Mesendoderm (in vitro differentiated cells): ENCODE results near the gene YBX2.
A peak's percentile ranks its signal among the peaks of the same experiment; 100 is the strongest.

Source experiments
- DNase-seq: peaks from one replicate; pipeline ENCODE4 v3.0.0; 2013
- H2AK5ac ChIP-seq: 2 replicates; pipeline ENCODE4 v1.6.1; 2013; ENCODE audit warnings: low read length, inconsistent platforms
- H2BK120ac ChIP-seq: 2 replicates; pipeline ENCODE4 v1.6.1; 2013; ENCODE audit warnings: low read depth, mild to moderate bottlenecking, low read length, moderate library complexity, mixed read lengths
- H2BK15ac ChIP-seq: replicated peaks from 2 replicates; pipeline ENCODE4 v1.6.1; 2013; ENCODE audit warnings: low read depth, mild to moderate bottlenecking, moderate library complexity
- H2BK5ac ChIP-seq: 2 replicates; pipeline ENCODE4 v1.6.1; 2013; ENCODE audit warnings: low read length, inconsistent platforms
- H3K18ac ChIP-seq: 2 replicates; pipeline ENCODE4 v1.6.1; 2013; ENCODE audit warnings: mild to moderate bottlenecking, low read length, mixed read lengths
- H3K23ac ChIP-seq: one replicate; pipeline ENCODE4 v1.6.1; 2013; ENCODE audit warnings: low read length
- H3K27ac ChIP-seq: 2 replicates; pipeline ENCODE4 v1.5.1; 2013; ENCODE audit warnings: low read depth, mild to moderate bottlenecking, inconsistent platforms, low read length, moderate library complexity
- H3K27me3 ChIP-seq: 2 replicates; pipeline ENCODE4 v1.6.1; 2013; ENCODE audit warnings: low read length, control low read depth, mild to moderate bottlenecking, inconsistent platforms; ENCODE audit not compliant: insufficient read depth, poor library complexity
- H3K36me3 ChIP-seq: 2 replicates; pipeline ENCODE4 v1.6.1; 2013; ENCODE audit warnings: low read length, inconsistent platforms; ENCODE audit not compliant: control insufficient read depth, insufficient read depth
- H3K4ac ChIP-seq: one replicate; pipeline ENCODE4 v1.6.1; 2013; ENCODE audit warnings: low read depth, mild to moderate bottlenecking, low read length, moderate library complexity
- H3K4me1 ChIP-seq: 2 replicates; pipeline ENCODE4 v1.6.1; 2013; ENCODE audit warnings: low read depth, low read length, inconsistent platforms; ENCODE audit not compliant: control insufficient read depth
- H3K4me2 ChIP-seq: 2 replicates; pipeline ENCODE4 v1.6.1; 2013; ENCODE audit warnings: low read length
- H3K4me3 ChIP-seq: 2 replicates; pipeline ENCODE4 v1.5.1; 2013; ENCODE audit warnings: mild to moderate bottlenecking, low read length
- H3K56ac ChIP-seq: one replicate; pipeline ENCODE4 v1.6.1; 2013; ENCODE audit warnings: low read length
- H3K79me1 ChIP-seq: 2 replicates; pipeline ENCODE4 v1.6.1; 2013; ENCODE audit warnings: low read length, inconsistent platforms
- H3K79me2 ChIP-seq: 2 replicates; pipeline ENCODE4 v1.6.1; 2013; ENCODE audit warnings: mild to moderate bottlenecking, low read length; ENCODE audit not compliant: control insufficient read depth, insufficient read depth
- H3K9ac ChIP-seq: 2 replicates; pipeline ENCODE4 v1.6.1; 2013; ENCODE audit warnings: low read length, inconsistent platforms
- H4K5ac ChIP-seq: one replicate; pipeline ENCODE4 v1.6.1; 2013; ENCODE audit warnings: low read length
- H4K8ac ChIP-seq: one replicate; pipeline ENCODE4 v1.6.1; 2013; ENCODE audit warnings: low read depth, mild to moderate bottlenecking, control low read depth, low read length, moderate library complexity
- WGBS: extraction: QIAGEN DNeasy Blood & Tissue Kit; methylation state at CpG from one replicate; pipeline ENCODE4 v1.1.7; 2013; ENCODE audit warnings: low lambda C conversion rate, missing lambda C conversion rate; ENCODE audit not compliant: insufficient coverage; ENCODE audit errors: extremely low coverage; 5-methylcytosine and 5-hydroxymethylcytosine counted together

The YBX2 gene

DNA sequence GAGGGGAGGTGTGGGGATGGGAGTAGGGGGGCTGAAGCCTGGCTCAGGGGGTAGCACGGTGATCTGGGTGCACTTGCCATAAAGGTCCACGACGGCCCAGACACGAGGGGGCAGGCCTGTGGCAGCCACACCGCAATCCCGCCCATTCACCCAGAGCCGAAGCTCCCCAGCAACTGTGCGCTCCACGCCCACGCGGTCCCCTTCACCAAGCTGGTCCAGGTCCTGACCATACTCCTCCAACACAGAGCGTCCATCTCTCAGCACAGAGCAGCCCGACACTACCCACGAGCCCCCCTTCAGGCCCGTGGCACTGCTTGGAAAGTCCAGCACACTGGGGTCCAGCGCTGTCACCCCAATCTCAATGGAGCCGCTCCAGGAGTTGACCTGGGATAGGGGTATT is 33.1 kb upstream of the YBX2 start:
- H3K4me2 ChIP-seq, result no peak overlapping the region
- H3K9ac ChIP-seq, result no peak overlapping the region
- H3K4me3 ChIP-seq, result no peak overlapping the region
- no peak overlapping the region for H3K27ac ChIP-seq
- H2AK5ac ChIP-seq, result no peak overlapping the region
- H2BK5ac ChIP-seq, result no peak overlapping the region
- no peak overlapping the region for H3K4ac ChIP-seq
- no peaks in the 10 kb centered on the region for H3K4me1 ChIP-seq
- H3K18ac ChIP-seq, result no peak overlapping the region
- DNase-seq, result no peak
- no peaks in the 10 kb centered on the region for H3K27me3 ChIP-seq
- H3K79me1 ChIP-seq, result peaks cover 11% of the 10 kb centered on the region
- H2BK120ac ChIP-seq, result no peak overlapping the region
- H3K23ac ChIP-seq, result no peak overlapping the region
- H2BK15ac ChIP-seq, result no peak overlapping the region
- H3K56ac ChIP-seq, result peak overlapping the region; percentile 42
- H4K5ac ChIP-seq, result no peak overlapping the region
- peaks cover 12% of the 10 kb centered on the region for H3K36me3 ChIP-seq
- no peak overlapping the region for H4K8ac ChIP-seq
- no CpG with 5 or more reads among the region's 17 CpGs for WGBS
- H3K79me2 ChIP-seq, result peaks cover 13% of the 10 kb centered on the region

DNA sequence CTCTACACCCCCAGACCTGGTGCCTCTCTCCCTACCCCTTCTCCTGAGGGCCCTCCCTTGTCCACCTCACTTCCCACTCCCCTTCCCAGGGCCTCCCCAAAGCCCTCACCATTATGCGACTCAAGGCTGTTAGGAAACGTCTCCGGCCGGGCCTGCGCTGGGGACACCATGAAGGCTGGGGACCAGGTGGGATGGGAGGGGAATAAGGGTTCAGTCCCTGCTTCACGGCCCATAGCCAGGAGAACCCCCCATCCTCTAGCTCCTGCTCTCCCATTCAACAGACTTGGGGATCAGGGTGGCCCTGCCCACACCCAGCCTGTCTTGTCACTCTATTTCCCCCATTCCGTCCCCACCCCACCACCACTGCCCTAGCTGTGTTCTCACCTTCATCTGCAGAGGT is 32.6 kb upstream of the YBX2 start:
- H2BK5ac ChIP-seq, result no peak overlapping the region
- peak overlapping the region; percentile 15 for H3K56ac ChIP-seq
- no peak overlapping the region for H3K4ac ChIP-seq
- no peak overlapping the region for H3K18ac ChIP-seq
- no peak overlapping the region for H2BK15ac ChIP-seq
- H3K79me2 ChIP-seq, result peaks cover 13% of the 10 kb centered on the region
- no peak overlapping the region for H3K27ac ChIP-seq
- H3K4me2 ChIP-seq, result no peak overlapping the region
- H3K36me3 ChIP-seq, result peaks cover 13% of the 10 kb centered on the region
- H2BK120ac ChIP-seq, result no peak overlapping the region
- no peak overlapping the region for H4K8ac ChIP-seq
- no peak overlapping the region for H2AK5ac ChIP-seq
- H3K23ac ChIP-seq, result no peak overlapping the region
- no peak overlapping the region for H3K9ac ChIP-seq
- no peak for DNase-seq
- peaks cover 11% of the 10 kb centered on the region for H3K79me1 ChIP-seq
- no peak overlapping the region for H3K4me3 ChIP-seq
- no peaks in the 10 kb centered on the region for H3K27me3 ChIP-seq
- no CpG with 5 or more reads among the region's 7 CpGs for WGBS
- no peak overlapping the region for H4K5ac ChIP-seq
- H3K4me1 ChIP-seq, result no peaks in the 10 kb centered on the region

- H3K4me2 ChIP-seq, result no peak overlapping the region
- H3K23ac ChIP-seq, result no peak overlapping the region
- no peak overlapping the region for H4K5ac ChIP-seq
- no peak overlapping the region for H2AK5ac ChIP-seq
- H3K27me3 ChIP-seq, result no peaks in the 10 kb centered on the region
- no peak overlapping the region for H2BK15ac ChIP-seq
- no peak overlapping the region for H3K56ac ChIP-seq
- H3K18ac ChIP-seq, result no peak overlapping the region
- peaks cover 13% of the 10 kb centered on the region for H3K79me2 ChIP-seq
- peaks cover 11% of the 10 kb centered on the region for H3K79me1 ChIP-seq
- DNase-seq, result no peak
- no peak overlapping the region for H2BK5ac ChIP-seq
- H3K4me1 ChIP-seq, result no peaks in the 10 kb centered on the region
- no peak overlapping the region for H3K9ac ChIP-seq
- WGBS, result no CpG with 5 or more reads among the region's 11 CpGs
- H3K27ac ChIP-seq, result no peak overlapping the region
- no peak overlapping the region for H4K8ac ChIP-seq
- no peak overlapping the region for H2BK120ac ChIP-seq
- no peak overlapping the region for H3K4me3 ChIP-seq
- H3K36me3 ChIP-seq, result peaks cover 16% of the 10 kb centered on the region
- H3K4ac ChIP-seq, result no peak overlapping the region
Observed at GRCh38 chr17:7326186-7326585, 31.7 kb upstream of the YBX2 start.

DNA sequence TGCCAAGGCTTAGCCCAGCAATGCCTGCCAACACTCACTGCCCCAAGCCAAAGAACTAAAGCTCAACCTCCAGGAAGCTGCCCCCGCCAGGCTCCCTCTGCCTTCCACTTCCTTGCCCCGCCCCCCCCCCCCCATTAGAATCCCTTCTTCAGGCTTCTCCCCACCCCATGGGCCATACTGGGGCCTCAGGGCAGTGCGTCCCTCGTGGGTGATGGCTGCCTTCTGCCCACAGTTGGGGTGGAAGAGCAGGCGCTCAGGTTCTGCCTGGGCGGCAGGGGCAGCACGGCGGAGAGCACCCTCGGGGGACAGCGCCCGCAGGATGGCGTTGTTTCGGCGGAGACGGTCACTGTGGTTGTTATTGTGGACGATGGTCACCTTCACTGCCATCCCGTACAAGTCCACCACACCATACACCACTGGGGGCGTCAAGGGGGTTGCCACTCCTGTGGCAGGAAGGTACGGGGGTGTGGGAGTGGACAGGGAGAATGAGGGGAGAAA is 30.6 kb upstream of the YBX2 start:
- Histone ChIP-seq H3K79me1 (peaks cover 11% of the 10 kb centered on the region), H3K79me2 (peaks cover 13% of the 10 kb centered on the region), H4K5ac (no peak overlapping the region), H3K36me3 (peaks cover 16% of the 10 kb centered on the region), H2AK5ac (no peak overlapping the region), H3K27ac (no peak overlapping the region), H3K4me3 (no peak overlapping the region), H3K4me2 (no peak overlapping the region), H3K4me1 (no peaks in the 10 kb centered on the region), H4K8ac (no peak overlapping the region), H2BK5ac (no peak overlapping the region), H3K56ac (no peak overlapping the region), H3K18ac (no peak overlapping the region), H3K4ac (no peak overlapping the region), H3K23ac (no peak overlapping the region), H3K9ac (no peak overlapping the region), H3K27me3 (no peaks in the 10 kb centered on the region), H2BK15ac (no peak overlapping the region), H2BK120ac (no peak overlapping the region)
- no peak for DNase-seq
- WGBS, result no CpG with 5 or more reads among the region's 19 CpGs

GRCh38 chr17:7324438-7324779 is 30.0 kb upstream of the YBX2 start:
- Histone ChIP-seq H2BK5ac (no peak overlapping the region), H3K79me2 (peaks cover 13% of the 10 kb centered on the region), H4K8ac (no peak overlapping the region), H3K23ac (no peak overlapping the region), H3K27ac (no peak overlapping the region), H3K4me2 (no peak overlapping the region), H3K27me3 (no peaks in the 10 kb centered on the region), H3K4me3 (no peak overlapping the region), H4K5ac (no peak overlapping the region), H3K18ac (no peak overlapping the region), H3K4me1 (no peaks in the 10 kb centered on the region), H3K36me3 (peaks cover 16% of the 10 kb centered on the region), H3K56ac (no peak overlapping the region), H3K9ac (no peak overlapping the region), H2BK15ac (no peak overlapping the region), H3K79me1 (peaks cover 11% of the 10 kb centered on the region), H2AK5ac (no peak overlapping the region), H3K4ac (no peak overlapping the region), H2BK120ac (no peak overlapping the region)
- no peak for DNase-seq
- WGBS, result no CpG with 5 or more reads among the region's 3 CpGs

- Histone ChIP-seq H3K23ac (no peak overlapping the region), H4K8ac (no peak overlapping the region), H3K56ac (no peak overlapping the region), H3K18ac (no peak overlapping the region), H2AK5ac (no peak overlapping the region), H3K4ac (no peak overlapping the region), H3K36me3 (peaks cover 16% of the 10 kb centered on the region), H2BK120ac (no peak overlapping the region), H3K27me3 (no peaks in the 10 kb centered on the region), H3K9ac (no peak overlapping the region), H3K4me3 (no peak overlapping the region), H2BK15ac (no peak overlapping the region), H3K4me1 (no peaks in the 10 kb centered on the region), H3K4me2 (no peak overlapping the region), H4K5ac (no peak overlapping the region), H3K79me2 (peaks cover 13% of the 10 kb centered on the region), H3K27ac (no peak overlapping the region), H3K79me1 (peaks cover 11% of the 10 kb centered on the region), H2BK5ac (no peak overlapping the region)
- WGBS, result no CpG with 5 or more reads among the region's 39 CpGs
- peak; percentile 68 for DNase-seq
Observed at GRCh38 chr17:7323731-7324437, 29.4 kb upstream of the YBX2 start.
